Adrenal gland (tissue), 5 donors: Measurements from ENCODE around the gene NUDT21.

ENCODE experiments used
- CTCF ChIP-seq, 6 experiments: fragments of 450-650 bp in 4 of 6; fragments of 200-600 bp in 2 of 6; sonication (generic) in 1 of 6; IDR thresholded peaks; 1 replicate in 5 of 6; 2 replicates in 1 of 6; pipeline versions ENCODE4 v1.5.1 to v1.8.0; 2016 to 2021; ENCODE audit warnings: antibody characterized with exemption in 6 of 6, mild to moderate bottlenecking in 2 of 6, moderate library complexity in 1 of 6
- POLR2A ChIP-seq, 2 donors: fragments of 450-650 bp; IDR thresholded peaks; one replicate each; pipeline ENCODE4 v1.6.1; 2017; ENCODE audit warnings: antibody characterized with exemption in 2 of 2, mild to moderate bottlenecking in 2 of 2, moderate library complexity in 1 of 2
- donor health status: DM: no; HTN: no; CAD: no.

DNA sequence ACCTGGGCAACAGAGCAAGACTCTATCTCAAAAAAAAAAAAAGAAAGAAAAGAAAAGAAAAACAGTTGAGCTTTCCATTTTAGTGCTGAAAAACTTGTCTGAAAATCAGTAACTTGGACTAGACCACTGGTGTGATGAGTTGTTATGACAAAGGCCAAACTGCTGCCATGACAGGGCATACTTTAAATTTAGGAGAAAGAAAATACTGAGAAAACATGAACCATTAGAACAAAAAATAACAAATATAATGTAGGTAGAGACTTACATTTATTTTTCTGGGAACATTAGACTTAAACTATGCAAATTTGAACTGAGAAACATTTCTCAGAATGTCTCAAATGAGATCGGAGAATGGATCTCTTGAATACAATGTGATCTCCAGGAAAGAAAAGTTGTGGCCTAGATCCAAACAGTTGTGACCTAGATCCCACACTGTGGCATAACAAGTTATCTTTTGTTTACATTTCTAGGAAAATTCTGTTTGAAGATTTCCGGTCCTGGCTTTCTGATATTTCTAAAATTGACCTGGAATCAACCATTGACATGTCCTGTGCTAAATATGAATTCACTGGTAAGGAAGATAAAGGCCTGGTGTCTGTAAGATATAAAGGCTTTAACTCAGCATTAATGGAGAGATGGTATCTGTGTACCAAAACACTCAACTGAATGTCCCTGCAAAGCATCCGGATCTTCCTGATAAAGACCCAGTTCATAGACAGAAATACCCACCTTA lies 11.1 kb upstream of the NUDT21 start:
- TF ChIP-seq CTCF (IDR thresholded peaks at IDR 0.05) (no peak), POLR2A (IDR thresholded peaks at IDR 0.05) (no peak)
